K562 (cell line): ENCODE measurements around the gene PRR7. TPM values are rescaled to one million over a fixed set of nuclear protein-coding genes. Genes with fewer than 3 reads are reported as not detected.
A peak's percentile ranks its signal among the peaks of the same experiment; 100 is the strongest.

Experiments used
- ATAC-seq: fragments of 200-7000 bp; cut with Tn5 transposase; 3 replicates; pipeline ENCODE4 v1.9.1; 2020; ENCODE audit warnings: moderate library complexity
- BruUV-seq: library from RNA; stranded (reverse); fragments of 400-500 nt; replicated peaks from 2 replicates; lab custom pipeline; 2021; lab: Mats Ljungman, UMichigan
- CTCF ChIA-PET: fragments of 300-600 bp; formaldehyde crosslinking; extraction: SDS; loops from one replicate; lab custom pipeline; 2021; ENCODE audit warnings: low intra/inter-chr PET ratio; lab: Yijun Ruan, JAX
- POLR2A ChIA-PET: fragments of 300-600, 350-650 bp; sonication (Branson Sonifier 250); formaldehyde crosslinking; extraction: SDS; loops from one replicate; lab custom pipeline; 2021; ENCODE audit warnings: antibody characterized with exemption, inconsistent platforms; lab: Yijun Ruan, JAX
- DNase-seq, 4 experiments: peaks; one replicate each; pipeline versions ENCODE4 v3.0.0 to v3.0.0-alpha.2; 2011 to 2018; ENCODE audit warnings: low spot score in 3 of 4, mixed read lengths in 3 of 4; ENCODE audit errors: extremely low read depth in 1 of 4
- FAIRE-seq: peaks from 2 replicates; lab custom pipeline; 2011; peaks lifted over from hg19 to GRCh38; lab: Jason Lieb, UNC
- H2AFZ ChIP-seq: 2 replicates; pipeline ENCODE4 v1.6.0; 2011; ENCODE audit warnings: low read depth, low read length, control low read depth, inconsistent platforms
- H3K27ac ChIP-seq: fragments of 200-600 bp; 3 replicates; pipeline ENCODE4 v1.8.0; 2011; ENCODE audit warnings: low read depth, mild to moderate bottlenecking, control low read depth, inconsistent platforms, low read length, moderate library complexity, mixed read lengths; ENCODE audit errors: extremely low read depth
- H3K27me3 ChIP-seq, 2 experiments: fragments of 300-600 bp in 1 of 2; 2 replicates in 1 of 2; 3 replicates in 1 of 2; pipeline versions ENCODE4 v1.6.0 to v1.8.0; 2011; ENCODE audit warnings: inconsistent platforms in 2 of 2, low read length in 2 of 2, mild to moderate bottlenecking in 1 of 2, mixed read lengths in 1 of 2, moderate library complexity in 1 of 2; ENCODE audit not compliant: control insufficient read depth in 2 of 2, insufficient read depth in 2 of 2
- H3K36me3 ChIP-seq: fragments of 300-600 bp; 3 replicates; pipeline ENCODE4 v1.8.0; 2011; ENCODE audit warnings: mild to moderate bottlenecking, low read length, inconsistent platforms; ENCODE audit not compliant: control insufficient read depth, insufficient read depth
- H3K4me1 ChIP-seq, 2 experiments: fragments of 200-600 bp in 1 of 2; replicated peaks in 1 of 2; 2 replicates in 1 of 2; 3 replicates in 1 of 2; pipeline versions ENCODE4 v1.5.1 to v1.8.0; 2011; ENCODE audit warnings: inconsistent platforms in 2 of 2, low read length in 2 of 2, mild to moderate bottlenecking in 1 of 2, mixed read lengths in 1 of 2, moderate library complexity in 1 of 2; ENCODE audit not compliant: control insufficient read depth in 2 of 2, insufficient read depth in 2 of 2
- H3K4me2 ChIP-seq: 2 replicates; pipeline ENCODE4 v1.6.1; 2011; ENCODE audit warnings: low read length, control low read depth, inconsistent platforms, mixed read lengths; ENCODE audit not compliant: insufficient read depth
- H3K4me3 ChIP-seq: fragments of 200-600 bp; sonication (generic), shearing (Covaris generic); 2 replicates; pipeline ENCODE4 v1.5.1; 2016; ENCODE audit warnings: control low read depth, inconsistent platforms
- H3K79me2 ChIP-seq: fragments of 200-600 bp; 3 replicates; pipeline ENCODE4 v1.8.0; 2011; ENCODE audit warnings: low read length, inconsistent platforms; ENCODE audit not compliant: control insufficient read depth, insufficient read depth
- H3K9ac ChIP-seq, 2 experiments: 2 replicates each; pipeline versions ENCODE4 v1.6.0 to v1.6.1; 2011; ENCODE audit warnings: low read depth in 2 of 2, low read length in 2 of 2, control low read depth in 1 of 2, inconsistent platforms in 1 of 2, mild to moderate bottlenecking in 1 of 2, mixed read lengths in 1 of 2; ENCODE audit not compliant: insufficient read depth in 1 of 2
- H3K9me1 ChIP-seq: one replicate; pipeline ENCODE4 v1.6.0; 2011; ENCODE audit warnings: inconsistent platforms, mild to moderate bottlenecking, low read length, moderate library complexity; ENCODE audit not compliant: control insufficient read depth, insufficient read depth
- H3K9me3 ChIP-seq: replicated peaks from 2 replicates; pipeline ENCODE4 v1.5.1; 2011; ENCODE audit warnings: low read depth, low read length, inconsistent platforms; ENCODE audit not compliant: control insufficient read depth, insufficient read depth
- H4K20me1 ChIP-seq: replicated peaks from 2 replicates; pipeline ENCODE4 v1.6.1; 2011; ENCODE audit warnings: low read length, inconsistent platforms, mixed read lengths; ENCODE audit not compliant: control insufficient read depth, insufficient read depth
- BCOR ChIP-seq: fragments of 450-650 bp; IDR thresholded peaks from 2 replicates; pipeline ENCODE4 v1.6.1; 2016
- DDX20 ChIP-seq: fragments of 450-650 bp; IDR thresholded peaks from 2 replicates; pipeline ENCODE4 v1.6.1; 2016; ENCODE audit warnings: missing genetic modification characterization, low read depth, mild to moderate bottlenecking, missing compliant biosample characterization, moderate library complexity
- HOMEZ ChIP-seq: fragments of 250-450 bp; sonication (Bioruptor Pico); IDR thresholded peaks from 2 replicates; pipeline ENCODE4 v1.4.0; 2020; ENCODE audit warnings: mild to moderate bottlenecking, moderate library complexity
- NCOA6 ChIP-seq: fragments of 450-650 bp; IDR thresholded peaks from 2 replicates; pipeline ENCODE4 v1.6.1; 2017; ENCODE audit warnings: mild to moderate bottlenecking
- RBFOX2 ChIP-seq: fragments of 200-400 bp; formaldehyde crosslinking; IDR thresholded peaks from 2 replicates; pipeline ENCODE4 v1.6.1; 2017; ENCODE audit warnings: low read depth, mild to moderate bottlenecking, low read length, moderate library complexity
- RBM25 ChIP-seq: fragments of 200-400 bp; formaldehyde crosslinking; IDR thresholded peaks from 2 replicates; pipeline ENCODE4 v1.6.1; 2018; ENCODE audit warnings: low read length, low read depth, moderate library complexity; ENCODE audit not compliant: severe bottlenecking
- SMARCA5 ChIP-seq: fragments of 450-650 bp; IDR thresholded peaks from 2 replicates; pipeline ENCODE4 v1.6.1; 2016
- SPI1 ChIP-seq: IDR thresholded peaks from 2 replicates; pipeline ENCODE4 v1.6.1; 2011; ENCODE audit warnings: low read depth, low read length, control low read depth, borderline replicate concordance
- STAT5B ChIP-seq: fragments of 250-450 bp; sonication (Bioruptor Pico); IDR thresholded peaks from 2 replicates; pipeline ENCODE4 v1.8.0; 2021; ENCODE audit warnings: mild to moderate bottlenecking, inconsistent platforms
- U2AF2 ChIP-seq: fragments of 200-400 bp; formaldehyde crosslinking; optimal IDR thresholded peaks from 2 replicates; pipeline ENCODE3; 2017; ENCODE audit warnings: low read depth, mild to moderate bottlenecking, low read length
- USF1 ChIP-seq: sonication (generic); formaldehyde crosslinking; IDR thresholded peaks from 2 replicates; pipeline ENCODE4 v1.9.0; 2022; ENCODE audit warnings: mild to moderate bottlenecking, missing genetic modification reagents
- USF2 ChIP-seq: sonication (generic); formaldehyde crosslinking; IDR thresholded peaks from 2 replicates; pipeline ENCODE4 v1.5.0; 2020; ENCODE audit warnings: missing genetic modification reagents
- ZBTB33 ChIP-seq: sonication (generic); formaldehyde crosslinking; IDR thresholded peaks from 2 replicates; pipeline ENCODE4 v1.8.1; 2023; ENCODE audit warnings: mild to moderate bottlenecking, missing genetic modification reagents
- ZFP36 ChIP-seq: fragments of 150-350 bp; IDR thresholded peaks from 2 replicates; pipeline ENCODE4 v1.6.1; 2018; ENCODE audit warnings: low read length, low read depth; ENCODE audit not compliant: partially characterized antibody
- ZKSCAN1 ChIP-seq: fragments of 150-350 bp; IDR thresholded peaks from 2 replicates; pipeline ENCODE4 v1.6.1; 2016; ENCODE audit warnings: low read depth, low read length
- ZNF586 ChIP-seq: fragments of 450-650 bp; formaldehyde crosslinking; conservative IDR thresholded peaks from 2 replicates; pipeline ENCODE4 v1.4.0; 2020; ENCODE audit warnings: mild to moderate bottlenecking, moderate library complexity
- ZNF77 ChIP-seq: fragments of 250-450 bp; sonication (Bioruptor Pico); IDR thresholded peaks from 2 replicates; pipeline ENCODE4 v1.5.0; 2020
- WGBS: fragments of 100-300 bp; shearing (Covaris generic); methylation state at CpG from one replicate; pipeline ENCODE4 v1.1.6; 2016; ENCODE audit warnings: low coverage, mixed read lengths; ENCODE audit not compliant: insufficient coverage; ENCODE audit errors: missing lambda C conversion rate; 5-methylcytosine and 5-hydroxymethylcytosine counted together
- in situ Hi-C: fragments of 300-500 bp; cut with MboI; formaldehyde crosslinking; loops from 4 replicates; pipeline ENCODE4 v1.15.0; 2018; ENCODE audit warnings: inconsistent platforms, mixed read lengths
- intact Hi-C: fragments of 100-400 bp; cut with micrococcal nuclease; formaldehyde crosslinking; loops from 2 replicates; pipeline ENCODE4 v1.14.2; 2022
- polyA plus RNA-seq, 8 experiments: library from polyadenylated mRNA; depleted of rRNA in 4 of 8; stranded (reverse) in 5 of 8; unstranded in 3 of 8; fragments of >200 nt; fragmentation: Nextera tagmentation in 2 of 8; fragmentation: Illumina TruSeq in 1 of 8; extraction: Ambion mirVana in 2 of 8; extraction: Trizol in 1 of 8; gene quantifications; 2 replicates each; pipeline versions ENCODE4 v1.2.1 to v1.2.3, GENCODE V29; 2011 to 2014; ENCODE audit warnings: inconsistent platforms in 1 of 8, missing spikeins in 1 of 8
- total RNA-seq, 7 experiments: library from RNA; depleted of rRNA in 6 of 7; stranded (reverse); fragments of >200 nt in 6 of 7; fragmentation: Illumina TruSeq in 2 of 7; extraction: Trizol in 2 of 7; gene quantifications; 2 replicates each; pipeline versions ENCODE4 v1.2.1 to v1.2.3, GENCODE V29; 2011 to 2021; ENCODE audit warnings: low replicate concordance in 1 of 7

The PRR7 gene
- total and polyA plus RNA-seq, 9 of the 15 experiments (the other 6 are each of a cell fraction or from before 2014, with no cell fraction given): 0.80 to 11.3 (median 10.4) TPM; not detected in 4

- ChIA-PET POLR2A (interaction anchor here (0.6 to 5.4 kb wide), 11 partner anchors 9 to 482 kb away, joined by 3 to 30 read pairs (median 4); no protein-coding TSS in a partner anchor), CTCF (no interaction called here)
- Histone ChIP-seq H3K9ac (no peak overlapping the region), H3K27ac (peak overlapping the region; percentile 45; the same call in 2 of the 3 replicates), H3K79me2 (peaks cover 12% of the 10 kb centered on the region), H3K4me1 (peaks cover 35 to 56% of the 10 kb centered on the region in 2 experiments), H3K4me3 (no peak overlapping the region), H3K4me2 (no peak overlapping the region), H3K9me1 (no peaks in the 10 kb centered on the region), H2AFZ (peak overlapping the region; percentile 56; the same call in 1 of the 2 replicates), H3K27me3 (no peaks in the 10 kb centered on the region), H4K20me1 (no peaks in the 10 kb centered on the region), H3K9me3 (no peaks in the 10 kb centered on the region), H3K36me3 (peaks cover 12% of the 10 kb centered on the region; the same call in 2 of the 3 replicates)
- in situ Hi-C loops (no loop called here), intact Hi-C loops (no loop called here)
- BruUV-seq: no TSS peak
- 59% methylated on average over 17 of the region's 18 CpGs for WGBS
- peak; percentile 73 for FAIRE-seq
- no peak for ATAC-seq
- DNase-seq: peak in 1 of 4 experiments; percentile 31
- peak; percentile 31; the same call in 1 of the 2 replicates for TF ChIP-seq USF2 (CRISPR knock-in tag)
- no peak for TF ChIP-seq STAT5B (CRISPR knock-in tag)
- TF ChIP-seq SMARCA5: 0 out of 2 replicates have a peak, but pooled peaks have one; percentile 29
- peak; percentile 29 for TF ChIP-seq RBM25
- TF ChIP-seq RBFOX2: peak; percentile 21; the same call in 1 of the 2 replicates
- no peak for TF ChIP-seq ZNF77 (CRISPR knock-in tag)
- peak; percentile 67 for TF ChIP-seq ZFP36
- no peak for TF ChIP-seq NCOA6
- TF ChIP-seq BCOR: peak; percentile 79
- TF ChIP-seq SPI1: 0 out of 2 replicates have a peak, but pooled peaks have one; percentile 23
- TF ChIP-seq ZKSCAN1: 0 out of 2 replicates have a peak, but pooled peaks have one; percentile 26
- TF ChIP-seq USF1 (CRISPR knock-in tag): peak; percentile 78
- no peak for TF ChIP-seq DDX20 (tag)
- no peak for TF ChIP-seq ZNF586 (CRISPR knock-in tag)
- no peak for TF ChIP-seq HOMEZ (CRISPR knock-in tag)
- peak; percentile 64; the same call in 1 of the 2 replicates for TF ChIP-seq ZBTB33
- TF ChIP-seq U2AF2: no peak
Measured at GRCh38 chr5:177476531-177477233, 30.1 kb downstream of the PRR7 start.
